Thoracic aorta (tissue), 2 donors: ENCODE data around the gene HNRNPUL1. TPM values are rescaled to one million over a fixed set of nuclear protein-coding genes. Genes with fewer than 3 reads are reported as not detected.

ENCODE experiments used
- ATAC-seq: fragments of 150-250 bp; one replicate; pipeline ENCODE4 v1.8.0; 2017; ENCODE audit warnings: low read depth; ENCODE audit not compliant: insufficient number of reproducible peaks, low FRiP score
- DNase-seq: peaks from one replicate; pipeline ENCODE4 v3.0.0-alpha.2; 2020; ENCODE audit warnings: low spot score
- H3K27ac ChIP-seq, 2 donors: fragments of 200-600 bp; sonication (generic); 1 replicate in 1 of 2; 2 replicates in 1 of 2; pipeline ENCODE4 v1.5.1; 2016; ENCODE audit warnings: mild to moderate bottlenecking in 2 of 2, moderate library complexity in 2 of 2
- H3K27me3 ChIP-seq: fragments of 200-600 bp; sonication (generic); replicated peaks from 2 replicates; pipeline ENCODE4 v1.6.0; 2016; ENCODE audit warnings: mild to moderate bottlenecking; ENCODE audit not compliant: insufficient read depth
- H3K36me3 ChIP-seq: fragments of 200-600 bp; sonication (generic); one replicate; pipeline ENCODE4 v1.5.1; 2016
- H3K4me1 ChIP-seq, 2 donors: fragments of 200-600 bp; sonication (generic); 1 replicate in 1 of 2; 2 replicates in 1 of 2; pipeline versions ENCODE4 v1.5.1 to v1.6.0; 2016; ENCODE audit warnings: low read depth in 2 of 2, mild to moderate bottlenecking in 1 of 2; ENCODE audit not compliant: control insufficient read depth in 1 of 2
- H3K4me3 ChIP-seq: fragments of 200-600 bp; sonication (generic); 2 replicates; pipeline ENCODE4 v1.5.1; 2016; ENCODE audit warnings: mild to moderate bottlenecking
- H3K9me3 ChIP-seq: fragments of 200-600 bp; sonication (generic); 2 replicates; pipeline ENCODE4 v1.5.1; 2016
- CTCF ChIP-seq: fragments of 200-600 bp; sonication (generic); IDR thresholded peaks from one replicate; pipeline ENCODE4 v1.5.1; 2019; ENCODE audit warnings: antibody characterized with exemption
- total RNA-seq, 2 donors: library from RNA; depleted of rRNA; stranded (reverse); fragments of >200 nt; gene quantifications; one replicate each; pipeline versions ENCODE4 v1.1.0 to v1.2.3, GENCODE V29; 2016

The HNRNPUL1 gene
- total RNA-seq, 2 donors from 2014 or later, result 142 to 147 TPM

- peaks cover 77% of the 10 kb centered on the region for H3K36me3 ChIP-seq
- no peak for TF ChIP-seq CTCF
- H3K27me3 ChIP-seq, result no peaks in the 10 kb centered on the region
- DNase-seq (no peak), ATAC-seq (no peak)
- no peaks in the 10 kb centered on the region for H3K4me1 ChIP-seq
- no peak overlapping the region for H3K27ac ChIP-seq
- H3K4me3 ChIP-seq, result no peak overlapping the region
- H3K9me3 ChIP-seq, result no peaks in the 10 kb centered on the region
These were observed 25.9 kb upstream of the HNRNPUL1 start for GRCh38 chr19:41238244-41238643.

GRCh38 chr19:41239363-41239762, 24.8 kb upstream of the HNRNPUL1 start:
- Histone ChIP-seq H3K27ac (no peak overlapping the region), H3K9me3 (no peaks in the 10 kb centered on the region), H3K36me3 (peaks cover 77% of the 10 kb centered on the region), H3K4me1 (no peaks in the 10 kb centered on the region), H3K27me3 (no peaks in the 10 kb centered on the region), H3K4me3 (no peak overlapping the region)
- ATAC-seq (no peak), DNase-seq (no peak)
- no peak for TF ChIP-seq CTCF

- Histone ChIP-seq H3K27ac (no peak overlapping the region), H3K36me3 (peaks cover 77% of the 10 kb centered on the region), H3K9me3 (no peaks in the 10 kb centered on the region), H3K27me3 (no peaks in the 10 kb centered on the region), H3K4me1 (no peaks in the 10 kb centered on the region), H3K4me3 (no peak overlapping the region)
- no peak for DNase-seq
- no peak for ATAC-seq
- no peak for TF ChIP-seq CTCF
These were observed 24.1 kb upstream of the HNRNPUL1 start for GRCh38 chr19:41239961-41240574.

- Histone ChIP-seq H3K4me1 (no peaks in the 10 kb centered on the region), H3K27me3 (no peaks in the 10 kb centered on the region), H3K9me3 (no peaks in the 10 kb centered on the region), H3K27ac (no peak overlapping the region), H3K36me3 (peaks cover 79% of the 10 kb centered on the region), H3K4me3 (no peak overlapping the region)
- DNase-seq (no peak), ATAC-seq (no peak)
- no peak for TF ChIP-seq CTCF
These were observed 22.3 kb upstream of the HNRNPUL1 start for GRCh38 chr19:41241859-41242258.

- H3K27ac ChIP-seq, result no peak overlapping the region
- no peaks in the 10 kb centered on the region for H3K4me1 ChIP-seq
- H3K36me3 ChIP-seq, result peaks cover 76% of the 10 kb centered on the region
- DNase-seq, result no peak
- H3K27me3 ChIP-seq, result no peaks in the 10 kb centered on the region
- no peaks in the 10 kb centered on the region for H3K9me3 ChIP-seq
- ATAC-seq, result no peak
- H3K4me3 ChIP-seq, result no peak overlapping the region
- TF ChIP-seq CTCF, result no peak
These were observed 20.1 kb upstream of the HNRNPUL1 start for GRCh38 chr19:41244117-41244516.
